Fibroblast of lung (primary cell): ENCODE results near the gene SLC16A3. TPM values are rescaled to one million over a fixed set of nuclear protein-coding genes. Genes with fewer than 3 reads are reported as not detected.

Experiments used
- DNase-seq, 2 donors: peaks; one replicate each; pipeline versions ENCODE4 v3.0.0 to v3.0.0-alpha.2; 2010; ENCODE audit warnings: low read depth in 2 of 2
- H2AFZ ChIP-seq: 2 replicates; pipeline ENCODE4 v1.5.1; 2012; ENCODE audit warnings: low read length, control low read depth, inconsistent platforms
- H3K27ac ChIP-seq: 2 replicates; pipeline ENCODE4 v1.5.1; 2011; ENCODE audit warnings: low read length, control low read depth; ENCODE audit not compliant: insufficient read depth
- H3K27me3 ChIP-seq: 2 replicates; pipeline ENCODE4 v1.5.1; 2011; ENCODE audit warnings: mild to moderate bottlenecking, low read length; ENCODE audit not compliant: control insufficient read depth, insufficient read depth
- H3K36me3 ChIP-seq: 2 replicates; pipeline ENCODE4 v1.5.1; 2011; ENCODE audit warnings: low read length; ENCODE audit not compliant: control insufficient read depth, insufficient read depth
- H3K4me1 ChIP-seq: 2 replicates; pipeline ENCODE4 v1.5.1; 2011; ENCODE audit warnings: low read length; ENCODE audit not compliant: control insufficient read depth, insufficient read depth; ENCODE audit errors: extremely low read depth
- H3K4me2 ChIP-seq: 2 replicates; pipeline ENCODE4 v1.5.1; 2011; ENCODE audit warnings: low read length, control low read depth; ENCODE audit not compliant: insufficient read depth; ENCODE audit errors: extremely low read depth
- H3K4me3 ChIP-seq, 4 experiments: fragments of 200-600 bp in 1 of 4; sonication (generic) in 1 of 4; replicated peaks in 1 of 4; 2 replicates each; pipeline ENCODE4 v1.5.1; 2011 to 2016; ENCODE audit warnings: low read length in 4 of 4, low read depth in 3 of 4, mild to moderate bottlenecking in 3 of 4, control low read depth in 2 of 4, inconsistent platforms in 1 of 4, mixed read lengths in 1 of 4; ENCODE audit not compliant: insufficient read depth in 1 of 4; ENCODE audit errors: control extremely low read depth in 1 of 4
- H3K79me2 ChIP-seq: 2 replicates; pipeline ENCODE4 v1.5.1; 2012; ENCODE audit warnings: mild to moderate bottlenecking, low read length, inconsistent platforms; ENCODE audit not compliant: control insufficient read depth, insufficient read depth
- H3K9ac ChIP-seq: 2 replicates; pipeline ENCODE4 v1.5.1; 2011; ENCODE audit warnings: mild to moderate bottlenecking, low read length, control low read depth; ENCODE audit not compliant: insufficient read depth
- H3K9me3 ChIP-seq: 2 replicates; pipeline ENCODE4 v1.5.1; 2012; ENCODE audit warnings: low read depth, low read length; ENCODE audit not compliant: control insufficient read depth, insufficient read depth
- H4K20me1 ChIP-seq: 2 replicates; pipeline ENCODE4 v1.5.1; 2011; ENCODE audit warnings: low read length; ENCODE audit not compliant: control insufficient read depth, insufficient read depth; ENCODE audit errors: extremely low read depth
- CTCF ChIP-seq, 2 donors: IDR thresholded peaks in 1 of 2; conservative IDR thresholded peaks in 1 of 2; 1 replicate in 1 of 2; 2 replicates in 1 of 2; pipeline ENCODE4 v1.5.1; 2011 to 2012; ENCODE audit warnings: low read length in 2 of 2, control low read depth in 1 of 2, inconsistent platforms in 1 of 2, low read depth in 1 of 2, mild to moderate bottlenecking in 1 of 2
- EZH2 ChIP-seq: IDR thresholded peaks from 2 replicates; pipeline ENCODE4 v1.5.1; 2012; ENCODE audit warnings: low read length, control low read depth, mild to moderate bottlenecking; ENCODE audit errors: missing control alignments
- polyA plus RNA-seq, 2 donors: library from polyadenylated mRNA; depleted of rRNA in 1 of 2; stranded (reverse) in 1 of 2; unstranded in 1 of 2; fragments of >200 nt; gene quantifications; 2 replicates each; pipeline ENCODE4 v1.2.1, GENCODE V29; 2011 to 2012; ENCODE audit warnings: missing spikeins in 1 of 2
- total RNA-seq: library from RNA; depleted of rRNA; stranded (reverse); fragments of >200 nt; gene quantifications from 2 replicates; pipeline ENCODE4 v1.2.1, GENCODE V29; 2014

The SLC16A3 gene
- total and polyA plus RNA-seq, 2 donors (not counting 1 experiment from before 2014, with no cell fraction given) = 71.0 to 107 TPM

GRCh38 chr17:82276938-82277337 is 48.1 kb downstream of the SLC16A3 start:
- TF ChIP-seq EZH2 (no peak), CTCF (conservative IDR thresholded peaks at IDR 0.05 in 1 of 2, IDR thresholded peaks at IDR 0.05 in 1 of 2; ENCODE audit: low read depth in 1 of 2, low read length in 2 of 2) (no peak)
- no peak overlapping the region for H3K27ac ChIP-seq
- no peak overlapping the region for H3K4me3 ChIP-seq
- DNase-seq = no peak
- peaks cover 12% of the 10 kb centered on the region for H3K79me2 ChIP-seq
- H3K4me1 ChIP-seq = no peaks in the 10 kb centered on the region
- H4K20me1 ChIP-seq = no peaks in the 10 kb centered on the region
- no peak overlapping the region for H3K9ac ChIP-seq
- no peak overlapping the region for H2AFZ ChIP-seq
- H3K27me3 ChIP-seq = no peaks in the 10 kb centered on the region
- no peaks in the 10 kb centered on the region for H3K9me3 ChIP-seq
- no peaks in the 10 kb centered on the region for H3K36me3 ChIP-seq
- no peak overlapping the region for H3K4me2 ChIP-seq

GRCh38 chr17:82277851-82278250 is 49.0 kb downstream of the SLC16A3 start:
- H3K9ac ChIP-seq = no peak overlapping the region
- H2AFZ ChIP-seq = no peak overlapping the region
- H3K4me3 ChIP-seq = no peak overlapping the region
- no peaks in the 10 kb centered on the region for H3K9me3 ChIP-seq
- peaks cover under 1% of the 10 kb centered on the region for H3K4me1 ChIP-seq
- no peak overlapping the region for H3K27ac ChIP-seq
- H3K79me2 ChIP-seq = peaks cover 3% of the 10 kb centered on the region
- H4K20me1 ChIP-seq = no peaks in the 10 kb centered on the region
- H3K36me3 ChIP-seq = no peaks in the 10 kb centered on the region
- no peak for DNase-seq
- H3K27me3 ChIP-seq = no peaks in the 10 kb centered on the region
- no peak for TF ChIP-seq CTCF (conservative IDR thresholded peaks at IDR 0.05 in 1 of 2, IDR thresholded peaks at IDR 0.05 in 1 of 2; ENCODE audit: low read depth in 1 of 2, low read length in 2 of 2)
- no peak for TF ChIP-seq EZH2
- H3K4me2 ChIP-seq = no peak overlapping the region

GRCh38 chr17:82278308-82278707 is 49.5 kb downstream of the SLC16A3 start:
- Histone ChIP-seq H2AFZ (no peak overlapping the region), H3K9me3 (no peaks in the 10 kb centered on the region), H3K79me2 (no peaks in the 10 kb centered on the region), H3K4me1 (peaks cover 5% of the 10 kb centered on the region), H3K4me3 (no peak overlapping the region), H4K20me1 (no peaks in the 10 kb centered on the region), H3K4me2 (no peak overlapping the region), H3K36me3 (no peaks in the 10 kb centered on the region), H3K27ac (no peak overlapping the region), H3K9ac (no peak overlapping the region), H3K27me3 (no peaks in the 10 kb centered on the region)
- no peak for DNase-seq
- no peak for TF ChIP-seq CTCF (conservative IDR thresholded peaks at IDR 0.05 in 1 of 2, IDR thresholded peaks at IDR 0.05 in 1 of 2; ENCODE audit: low read depth in 1 of 2, low read length in 2 of 2)
- TF ChIP-seq EZH2 = no peak
